Nephron (organoid): Measurements from ENCODE around the gene HPS3.

Experiments
- H3K27ac Mint-ChIP-seq, 3 experiments: 2 replicates each; pipeline ENCODE4 v1.8.0; 2020; ENCODE audit warnings: mixed read lengths in 3 of 3, mild to moderate bottlenecking in 2 of 3, moderate library complexity in 1 of 3
- H3K27me3 Mint-ChIP-seq: 2 replicates; pipeline ENCODE4 v1.8.0; 2021; ENCODE audit warnings: low read depth, mild to moderate bottlenecking, moderate library complexity, mixed read lengths
- H3K36me3 Mint-ChIP-seq: 2 replicates; pipeline ENCODE4 v1.8.0; 2020; ENCODE audit warnings: low read depth, mixed read lengths
- H3K4me1 Mint-ChIP-seq: 2 replicates; pipeline ENCODE4 v1.8.0; 2020; ENCODE audit warnings: mixed read lengths
- H3K4me3 Mint-ChIP-seq, 3 experiments: 2 replicates each; pipeline ENCODE4 v1.8.0; 2020; ENCODE audit warnings: mild to moderate bottlenecking in 3 of 3, mixed read lengths in 3 of 3, moderate library complexity in 2 of 3
- H3K9me3 Mint-ChIP-seq: 2 replicates; pipeline ENCODE4 v1.8.0; 2020; ENCODE audit warnings: mixed read lengths
- CTCF ChIP-seq, 3 experiments: fragments of 200-600 bp; sonication (generic); IDR thresholded peaks; one replicate each; pipeline ENCODE4 v1.5.0; 2021; ENCODE audit warnings: antibody characterized with exemption in 3 of 3; ENCODE audit not compliant: unreplicated experiment in 3 of 3

The HPS3 gene

GRCh38 chr3:149129326-149130205 is at the start of gene HPS3:
Gene HPS3 (plus strand): TSS chr3:149129638. CDS start chr3:149129724, 86 bp downstream.
- peak within 1 kb of the TSS; percentile 77 to 95 (median 91) for H3K27ac Mint-ChIP-seq
- no peaks in the 10 kb centered on the region for H3K9me3 Mint-ChIP-seq
- H3K4me3 Mint-ChIP-seq: peak within 1 kb of the TSS; percentile 91 to 99 (median 97)
- H3K4me1 Mint-ChIP-seq: peaks cover 27% of the 10 kb centered on the region
- peaks cover 4% of the 10 kb centered on the region for H3K36me3 Mint-ChIP-seq
- no peaks in the 10 kb centered on the region for H3K27me3 Mint-ChIP-seq
- no peak for TF ChIP-seq CTCF (IDR thresholded peaks at IDR 0.05; ENCODE audit: unreplicated experiment in 3 of 3)

GRCh38 chr3:149080011-149080698 is 49.3 kb upstream of the HPS3 start:
- no peak for TF ChIP-seq CTCF (IDR thresholded peaks at IDR 0.05; ENCODE audit: unreplicated experiment in 3 of 3)
- no peaks in the 10 kb centered on the region for H3K9me3 Mint-ChIP-seq
- peaks cover 19% of the 10 kb centered on the region for H3K4me1 Mint-ChIP-seq
- H3K36me3 Mint-ChIP-seq: peaks cover 42% of the 10 kb centered on the region
- H3K27me3 Mint-ChIP-seq: no peaks in the 10 kb centered on the region
- no peak overlapping the region for H3K4me3 Mint-ChIP-seq
- H3K27ac Mint-ChIP-seq: no peak overlapping the region

GRCh38 chr3:149080699-149081091 is 48.7 kb upstream of the HPS3 start:
- TF ChIP-seq CTCF (IDR thresholded peaks at IDR 0.05; ENCODE audit: unreplicated experiment in 3 of 3): no peak
- Mint-ChIP-seq H3K9me3 (no peaks in the 10 kb centered on the region), H3K27me3 (no peaks in the 10 kb centered on the region), H3K36me3 (peaks cover 44% of the 10 kb centered on the region), H3K4me3 (no peak overlapping the region), H3K4me1 (peaks cover 22% of the 10 kb centered on the region), H3K27ac (no peak overlapping the region)

GRCh38 chr3:149081772-149082171 is 47.7 kb upstream of the HPS3 start:
- H3K9me3 Mint-ChIP-seq: no peaks in the 10 kb centered on the region
- H3K36me3 Mint-ChIP-seq: peaks cover 45% of the 10 kb centered on the region
- H3K4me3 Mint-ChIP-seq: no peak overlapping the region
- TF ChIP-seq CTCF (IDR thresholded peaks at IDR 0.05; ENCODE audit: unreplicated experiment in 3 of 3): no peak
- H3K27ac Mint-ChIP-seq: no peak overlapping the region
- H3K4me1 Mint-ChIP-seq: peaks cover 23% of the 10 kb centered on the region
- no peaks in the 10 kb centered on the region for H3K27me3 Mint-ChIP-seq

- no peak for TF ChIP-seq CTCF (IDR thresholded peaks at IDR 0.05; ENCODE audit: unreplicated experiment in 3 of 3)
- no peaks in the 10 kb centered on the region for H3K9me3 Mint-ChIP-seq
- H3K27ac Mint-ChIP-seq: peak overlapping the region; percentile 51 to 94 (median 94)
- peaks cover 24% of the 10 kb centered on the region for H3K36me3 Mint-ChIP-seq
- peak overlapping the region; percentile 97 to 98 (median 97) for H3K4me3 Mint-ChIP-seq
- no peaks in the 10 kb centered on the region for H3K27me3 Mint-ChIP-seq
- H3K4me1 Mint-ChIP-seq: peaks cover 18% of the 10 kb centered on the region
Observed at GRCh38 chr3:149085828-149086231, 43.6 kb upstream of the HPS3 start.
